Measurements from ENCODE around the gene ADAP1.

DNA sequence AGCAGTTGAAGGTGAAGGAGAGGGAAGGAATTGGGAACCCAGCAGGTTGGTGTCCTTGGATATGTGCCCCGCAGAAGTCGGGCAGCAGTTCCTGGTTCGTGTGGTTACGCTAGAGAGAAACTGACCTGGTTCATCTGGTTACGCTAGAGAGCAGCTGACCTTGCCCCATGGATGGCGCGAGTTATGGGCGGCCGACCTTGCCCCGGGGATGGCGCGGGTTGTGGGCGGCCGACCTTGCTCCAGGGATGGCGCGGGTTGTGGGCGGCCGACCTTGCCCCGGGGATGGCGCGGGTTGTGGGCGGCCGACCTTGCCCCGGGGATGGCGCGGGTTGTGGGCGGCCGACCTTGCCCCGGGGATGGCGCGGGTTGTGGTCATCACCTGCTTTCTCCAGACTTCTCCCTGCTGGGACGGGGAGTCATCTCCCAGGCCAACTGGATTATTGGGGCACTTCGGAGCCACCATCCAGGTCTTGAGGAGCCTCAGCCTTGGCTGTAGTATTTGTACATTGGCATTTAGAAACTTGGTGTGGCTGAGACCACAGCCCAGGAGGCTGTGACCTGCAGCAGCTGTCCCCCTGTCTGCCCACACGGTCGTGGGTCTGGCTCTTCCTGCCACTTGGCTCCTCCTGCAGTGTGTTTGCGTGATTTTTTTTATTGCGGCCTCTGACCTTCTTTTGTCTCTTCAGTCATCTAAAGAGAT, 72.0 kb downstream of the ADAP1 start:
- TF ChIP-seq, protein P1, sequence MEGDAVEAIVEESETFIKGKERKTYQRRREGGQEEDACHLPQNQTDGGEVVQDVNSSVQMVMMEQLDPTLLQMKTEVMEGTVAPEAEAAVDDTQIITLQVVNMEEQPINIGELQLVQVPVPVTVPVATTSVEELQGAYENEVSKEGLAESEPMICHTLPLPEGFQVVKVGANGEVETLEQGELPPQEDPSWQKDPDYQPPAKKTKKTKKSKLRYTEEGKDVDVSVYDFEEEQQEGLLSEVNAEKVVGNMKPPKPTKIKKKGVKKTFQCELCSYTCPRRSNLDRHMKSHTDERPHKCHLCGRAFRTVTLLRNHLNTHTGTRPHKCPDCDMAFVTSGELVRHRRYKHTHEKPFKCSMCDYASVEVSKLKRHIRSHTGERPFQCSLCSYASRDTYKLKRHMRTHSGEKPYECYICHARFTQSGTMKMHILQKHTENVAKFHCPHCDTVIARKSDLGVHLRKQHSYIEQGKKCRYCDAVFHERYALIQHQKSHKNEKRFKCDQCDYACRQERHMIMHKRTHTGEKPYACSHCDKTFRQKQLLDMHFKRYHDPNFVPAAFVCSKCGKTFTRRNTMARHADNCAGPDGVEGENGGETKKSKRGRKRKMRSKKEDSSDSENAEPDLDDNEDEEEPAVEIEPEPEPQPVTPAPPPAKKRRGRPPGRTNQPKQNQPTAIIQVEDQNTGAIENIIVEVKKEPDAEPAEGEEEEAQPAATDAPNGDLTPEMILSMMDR (IDR thresholded peaks at IDR 0.05), result no peak
- TF ChIP-seq POLR2AphosphoS5 (IDR thresholded peaks at IDR 0.05; ENCODE audit: low read depth, low read length), result no peak
- TF ChIP-seq, protein P2, sequence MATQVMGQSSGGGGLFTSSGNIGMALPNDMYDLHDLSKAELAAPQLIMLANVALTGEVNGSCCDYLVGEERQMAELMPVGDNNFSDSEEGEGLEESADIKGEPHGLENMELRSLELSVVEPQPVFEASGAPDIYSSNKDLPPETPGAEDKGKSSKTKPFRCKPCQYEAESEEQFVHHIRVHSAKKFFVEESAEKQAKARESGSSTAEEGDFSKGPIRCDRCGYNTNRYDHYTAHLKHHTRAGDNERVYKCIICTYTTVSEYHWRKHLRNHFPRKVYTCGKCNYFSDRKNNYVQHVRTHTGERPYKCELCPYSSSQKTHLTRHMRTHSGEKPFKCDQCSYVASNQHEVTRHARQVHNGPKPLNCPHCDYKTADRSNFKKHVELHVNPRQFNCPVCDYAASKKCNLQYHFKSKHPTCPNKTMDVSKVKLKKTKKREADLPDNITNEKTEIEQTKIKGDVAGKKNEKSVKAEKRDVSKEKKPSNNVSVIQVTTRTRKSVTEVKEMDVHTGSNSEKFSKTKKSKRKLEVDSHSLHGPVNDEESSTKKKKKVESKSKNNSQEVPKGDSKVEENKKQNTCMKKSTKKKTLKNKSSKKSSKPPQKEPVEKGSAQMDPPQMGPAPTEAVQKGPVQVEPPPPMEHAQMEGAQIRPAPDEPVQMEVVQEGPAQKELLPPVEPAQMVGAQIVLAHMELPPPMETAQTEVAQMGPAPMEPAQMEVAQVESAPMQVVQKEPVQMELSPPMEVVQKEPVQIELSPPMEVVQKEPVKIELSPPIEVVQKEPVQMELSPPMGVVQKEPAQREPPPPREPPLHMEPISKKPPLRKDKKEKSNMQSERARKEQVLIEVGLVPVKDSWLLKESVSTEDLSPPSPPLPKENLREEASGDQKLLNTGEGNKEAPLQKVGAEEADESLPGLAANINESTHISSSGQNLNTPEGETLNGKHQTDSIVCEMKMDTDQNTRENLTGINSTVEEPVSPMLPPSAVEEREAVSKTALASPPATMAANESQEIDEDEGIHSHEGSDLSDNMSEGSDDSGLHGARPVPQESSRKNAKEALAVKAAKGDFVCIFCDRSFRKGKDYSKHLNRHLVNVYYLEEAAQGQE (IDR thresholded peaks at IDR 0.05; ENCODE audit: insufficient read depth in 1 of 2, low read depth in 2 of 2, low read length in 1 of 2), result no peak
